Endothelial cell of umbilical vein (primary cell): ENCODE results near the gene GBP3. TPM values are rescaled to one million over a fixed set of nuclear protein-coding genes. Genes with fewer than 3 reads are reported as not detected.
"Not testable (repeated sequence)": the region's sequence is repeated elsewhere in the genome, so short reads cannot be mapped to it uniquely, and the experiment has no call there.

Experiments
- BruUV-seq: library from RNA; stranded (reverse); fragments of 400-500 nt; replicated peaks from 2 replicates; lab custom pipeline; 2021; lab: Mats Ljungman, UMichigan
- CTCF ChIA-PET: fragments of 300-600, 350-600 bp; sonication (Branson Sonifier 250); formaldehyde crosslinking; loops from one replicate; lab custom pipeline; 2021; ENCODE audit warnings: antibody characterized with exemption, inconsistent platforms; lab: Charles Lee
- POLR2A ChIA-PET: fragments of 300-600, 350-600 bp; sonication (Branson Sonifier 250); formaldehyde crosslinking; loops from one replicate; lab custom pipeline; 2021; ENCODE audit warnings: antibody characterized with exemption, inconsistent platforms; lab: Charles Lee
- DNase-seq: peaks from one replicate; pipeline ENCODE4 v3.0.0-alpha.2; 2011; ENCODE audit warnings: low read depth, low spot score
- FAIRE-seq: peaks from 2 replicates; lab custom pipeline; 2011; peaks lifted over from hg19 to GRCh38; lab: Jason Lieb, UNC
- H2AFZ ChIP-seq: 2 replicates; pipeline ENCODE4 v1.6.0; 2012; ENCODE audit warnings: low read depth, low read length, control low read depth, inconsistent platforms
- H3K27ac ChIP-seq: 2 replicates; pipeline ENCODE4 v1.5.1; 2011; ENCODE audit warnings: low read depth, mild to moderate bottlenecking, control low read depth, low read length, moderate library complexity; ENCODE audit not compliant: insufficient read depth
- H3K27me3 ChIP-seq, 2 experiments: 2 replicates each; pipeline versions ENCODE4 v1.6.0 to v1.6.1; 2011; ENCODE audit warnings: low read length in 2 of 2, mixed read lengths in 1 of 2; ENCODE audit not compliant: control insufficient read depth in 2 of 2, insufficient read depth in 2 of 2
- H3K36me3 ChIP-seq, 2 experiments: 2 replicates in 1 of 2; 3 replicates in 1 of 2; pipeline ENCODE4 v1.5.1; 2011; ENCODE audit warnings: low read length in 2 of 2, mild to moderate bottlenecking in 1 of 2, moderate library complexity in 1 of 2; ENCODE audit not compliant: control insufficient read depth in 2 of 2, insufficient read depth in 2 of 2; ENCODE audit errors: extremely low read depth in 1 of 2
- H3K4me1 ChIP-seq: 3 replicates; pipeline ENCODE4 v1.5.1; 2011; ENCODE audit warnings: mild to moderate bottlenecking, low read length; ENCODE audit not compliant: control insufficient read depth, insufficient read depth; ENCODE audit errors: extremely low read depth
- H3K4me2 ChIP-seq: 2 replicates; pipeline ENCODE4 v1.6.1; 2011; ENCODE audit warnings: low read length, control low read depth, mixed read lengths; ENCODE audit not compliant: insufficient read depth
- H3K4me3 ChIP-seq, 3 experiments: fragments of 200-600 bp in 1 of 3; sonication (generic), shearing (Covaris generic) in 1 of 3; replicated peaks in 1 of 3; 2 replicates each; pipeline ENCODE4 v1.5.1; 2011 to 2016; ENCODE audit warnings: control low read depth in 3 of 3, low read length in 3 of 3, mild to moderate bottlenecking in 2 of 3, inconsistent platforms in 1 of 3, low read depth in 1 of 3, moderate library complexity in 1 of 3; ENCODE audit not compliant: insufficient read depth in 1 of 3
- H3K79me2 ChIP-seq: 2 replicates; pipeline ENCODE4 v1.6.0; 2012; ENCODE audit warnings: low read length, inconsistent platforms; ENCODE audit not compliant: control insufficient read depth, insufficient read depth
- H3K9ac ChIP-seq: replicated peaks from 2 replicates; pipeline ENCODE3; 2011; ENCODE audit warnings: low read length, control low read depth; ENCODE audit not compliant: insufficient read depth; ENCODE audit errors: extremely low read depth
- H3K9me1 ChIP-seq: replicated peaks from 3 replicates; pipeline ENCODE4 v1.6.0; 2011; ENCODE audit warnings: mild to moderate bottlenecking, low read length; ENCODE audit not compliant: control insufficient read depth, insufficient read depth; ENCODE audit errors: extremely low read depth
- H3K9me3 ChIP-seq: replicated peaks from 2 replicates; pipeline ENCODE4 v1.5.1; 2012; ENCODE audit warnings: low read length, inconsistent platforms; ENCODE audit not compliant: control insufficient read depth, insufficient read depth
- H4K20me1 ChIP-seq: replicated peaks from 2 replicates; pipeline ENCODE3; 2011; ENCODE audit warnings: mild to moderate bottlenecking, low read length; ENCODE audit not compliant: control insufficient read depth, insufficient read depth; ENCODE audit errors: extremely low read depth
- EZH2 ChIP-seq: IDR thresholded peaks from 2 replicates; pipeline ENCODE4 v1.6.1; 2012; ENCODE audit warnings: borderline replicate concordance, low read depth, mild to moderate bottlenecking, moderate library complexity, low read length, inconsistent platforms; ENCODE audit not compliant: severe bottlenecking
- JUN ChIP-seq: IDR thresholded peaks from 2 replicates; pipeline ENCODE4 v1.6.1; 2011; ENCODE audit warnings: borderline replicate concordance, low read depth; ENCODE audit not compliant: insufficient read length, insufficient read depth
- dilution Hi-C: fragments of 300-500 bp; cut with MboI; formaldehyde crosslinking; loops from one replicate; pipeline ENCODE4 v1.15.0; 2019; ENCODE audit warnings: low sequenced_read_pairs; ENCODE audit not compliant: extremely low pct_ligation_motif_present
- intact Hi-C: fragments of 100-400 bp; cut with micrococcal nuclease; formaldehyde crosslinking; loops from one replicate; pipeline ENCODE4 v1.10.0; 2022
- polyA plus RNA-seq, 4 experiments: library from polyadenylated mRNA; depleted of rRNA in 3 of 4; stranded (reverse) in 3 of 4; unstranded in 1 of 4; fragments of >200 nt; gene quantifications; 2 replicates each; pipeline versions ENCODE4 v1.2.1 to v1.2.3, GENCODE V29; 2011 to 2012; ENCODE audit warnings: missing spikeins in 1 of 4
- total RNA-seq: library from RNA; stranded (reverse); gene quantifications from 2 replicates; pipeline ENCODE4 v1.2.3, GENCODE V29; 2021
- TF ChIP-seq, protein P1 (sequence below), 2 donors: IDR thresholded peaks; 1 replicate in 1 of 2; 2 replicates in 1 of 2; pipeline ENCODE4 v1.5.1; 2011; ENCODE audit warnings: low read length in 2 of 2, mild to moderate bottlenecking in 2 of 2, moderate library complexity in 2 of 2, control low read depth in 1 of 2, inconsistent platforms in 1 of 2, low read depth in 1 of 2; ENCODE audit not compliant: insufficient read depth in 1 of 2; ENCODE audit errors: extremely low read depth in 1 of 2
- TF ChIP-seq, protein P2 (sequence below): IDR thresholded peaks from 2 replicates; pipeline ENCODE4 v1.6.1; 2011; ENCODE audit not compliant: insufficient read depth, insufficient read length

GBP3 gene
- total and polyA plus RNA-seq, 2 donors (not counting 3 experiments of a cell fraction or from before 2014, with no cell fraction given) = 5.7 to 7.3 TPM

DNA sequence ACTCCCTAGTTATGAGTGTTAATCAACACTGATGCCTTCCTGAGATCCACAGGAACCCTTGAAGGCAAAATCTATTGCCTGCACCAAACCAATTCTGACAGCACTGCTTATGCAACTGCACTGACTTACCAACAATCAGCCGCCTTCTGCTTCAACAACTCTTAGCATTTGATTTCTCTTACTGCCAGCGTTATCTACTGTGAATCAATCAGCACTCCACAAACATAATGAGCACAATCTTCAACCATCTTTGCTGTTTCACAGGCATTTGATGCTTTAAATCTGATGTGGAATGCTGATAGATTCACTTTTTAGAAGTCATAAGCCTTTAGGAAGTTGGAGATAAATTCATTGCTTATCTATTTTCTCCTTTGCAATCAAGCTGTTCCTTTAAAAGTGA, 41.2 kb downstream of the GBP3 start:
- H3K4me2 ChIP-seq, BruUV-seq, intact Hi-C loops, H3K27ac ChIP-seq, FAIRE-seq, H3K9me1 ChIP-seq, dilution Hi-C loops, H3K27me3 ChIP-seq, H3K4me3 ChIP-seq, H3K36me3 ChIP-seq, DNase-seq, H4K20me1 ChIP-seq, H3K9me3 ChIP-seq, H3K9ac ChIP-seq, H2AFZ ChIP-seq: not testable (repeated sequence)
- H3K4me1 ChIP-seq = peaks cover 19% of the 10 kb centered on the region
- POLR2A ChIA-PET = interaction anchor here (0.6 kb wide), 1 partner anchor 11 kb away, joined by 5 read pairs; no protein-coding TSS in a partner anchor
- peaks cover 17% of the 10 kb centered on the region for H3K79me2 ChIP-seq
- CTCF ChIA-PET = interaction anchor here (1.3 kb wide), 1 partner anchor 8 kb away, joined by 3 read pairs; no protein-coding TSS in a partner anchor

GRCh38 chr1:88980870-88981269, 41.8 kb downstream of the GBP3 start:
- no peak overlapping the region for H3K4me2 ChIP-seq
- no peaks in the 10 kb centered on the region for H4K20me1 ChIP-seq
- H3K9me3 ChIP-seq = no peaks in the 10 kb centered on the region
- FAIRE-seq (no peak), DNase-seq (no peak)
- no peak overlapping the region for H2AFZ ChIP-seq
- H3K4me1 ChIP-seq = peaks cover 19% of the 10 kb centered on the region
- no TSS peak for BruUV-seq
- no peak overlapping the region for H3K9ac ChIP-seq
- ChIA-PET CTCF (no interaction called here), POLR2A (no interaction called here)
- intact Hi-C loops (no loop called here), dilution Hi-C loops (no loop called here)
- H3K27me3 ChIP-seq = no peaks in the 10 kb centered on the region
- TF ChIP-seq, protein P1, sequence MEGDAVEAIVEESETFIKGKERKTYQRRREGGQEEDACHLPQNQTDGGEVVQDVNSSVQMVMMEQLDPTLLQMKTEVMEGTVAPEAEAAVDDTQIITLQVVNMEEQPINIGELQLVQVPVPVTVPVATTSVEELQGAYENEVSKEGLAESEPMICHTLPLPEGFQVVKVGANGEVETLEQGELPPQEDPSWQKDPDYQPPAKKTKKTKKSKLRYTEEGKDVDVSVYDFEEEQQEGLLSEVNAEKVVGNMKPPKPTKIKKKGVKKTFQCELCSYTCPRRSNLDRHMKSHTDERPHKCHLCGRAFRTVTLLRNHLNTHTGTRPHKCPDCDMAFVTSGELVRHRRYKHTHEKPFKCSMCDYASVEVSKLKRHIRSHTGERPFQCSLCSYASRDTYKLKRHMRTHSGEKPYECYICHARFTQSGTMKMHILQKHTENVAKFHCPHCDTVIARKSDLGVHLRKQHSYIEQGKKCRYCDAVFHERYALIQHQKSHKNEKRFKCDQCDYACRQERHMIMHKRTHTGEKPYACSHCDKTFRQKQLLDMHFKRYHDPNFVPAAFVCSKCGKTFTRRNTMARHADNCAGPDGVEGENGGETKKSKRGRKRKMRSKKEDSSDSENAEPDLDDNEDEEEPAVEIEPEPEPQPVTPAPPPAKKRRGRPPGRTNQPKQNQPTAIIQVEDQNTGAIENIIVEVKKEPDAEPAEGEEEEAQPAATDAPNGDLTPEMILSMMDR (IDR thresholded peaks at IDR 0.05; ENCODE audit: extremely low read depth in 1 of 2, insufficient read depth in 1 of 2, low read depth in 1 of 2, low read length in 2 of 2) = no peak
- TF ChIP-seq, protein P2, sequence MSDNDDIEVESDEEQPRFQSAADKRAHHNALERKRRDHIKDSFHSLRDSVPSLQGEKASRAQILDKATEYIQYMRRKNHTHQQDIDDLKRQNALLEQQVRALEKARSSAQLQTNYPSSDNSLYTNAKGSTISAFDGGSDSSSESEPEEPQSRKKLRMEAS = no peak
- TF ChIP-seq JUN (no peak), EZH2 (no peak)
- no peak overlapping the region for H3K4me3 ChIP-seq
- no peak overlapping the region for H3K27ac ChIP-seq
- peaks cover 16% of the 10 kb centered on the region for H3K79me2 ChIP-seq
- H3K9me1 ChIP-seq = no peaks in the 10 kb centered on the region
- no peaks in the 10 kb centered on the region for H3K36me3 ChIP-seq
